HCT116 (cell line): ENCODE measurements around the gene TBC1D22B. TPM values are rescaled to one million over a fixed set of nuclear protein-coding genes. Genes with fewer than 3 reads are reported as not detected.

Source experiments
- ATAC-seq: fragments of 200-7000 bp; cut with Tn5 transposase; 2 replicates; pipeline ENCODE4 v1.9.1; 2020; ENCODE audit warnings: mild to moderate bottlenecking, moderate library complexity
- BruUV-seq: library from RNA; stranded (reverse); fragments of 400-500 nt; replicated peaks from 2 replicates; lab custom pipeline; 2021; lab: Mats Ljungman, UMichigan
- CTCF ChIA-PET: fragments of 300-600 bp; sonication (Branson Sonifier 250); formaldehyde crosslinking; loops from one replicate; lab custom pipeline; 2021; ENCODE audit warnings: antibody characterized with exemption; lab: Charles Lee
- POLR2A ChIA-PET: fragments of 300-600, 350-600 bp; sonication (Branson Sonifier 250); formaldehyde crosslinking; loops from one replicate; lab custom pipeline; 2021; ENCODE audit warnings: antibody characterized with exemption; lab: Charles Lee
- RAD21 ChIA-PET, 2 experiments: fragments of 300-600 bp; sonication (Branson Sonifier 250); formaldehyde crosslinking; loops; one replicate each; lab custom pipeline; 2023; ENCODE audit warnings: low total read pairs in 2 of 2; ENCODE audit not compliant: uncharacterized antibody in 2 of 2, unreplicated experiment in 2 of 2, low non-redundant PET in 1 of 2; lab: Charles Lee
- DNase-seq: peaks from one replicate; pipeline ENCODE4 v3.0.0-alpha.2; 2010; ENCODE audit warnings: low read depth, low spot score
- H2AFZ ChIP-seq: fragments of 200-600 bp; shearing (Covaris generic), sonication (generic); 2 replicates; pipeline ENCODE4 v1.6.1; 2017; ENCODE audit warnings: low read depth, mixed run types, mixed read lengths, antibody characterized with exemption, low read length; ENCODE audit not compliant: poor library complexity, severe bottlenecking
- H3K27ac ChIP-seq: 2 replicates; pipeline ENCODE4 v1.5.1; 2012; ENCODE audit warnings: low read depth, low read length
- H3K27me3 ChIP-seq: fragments of 200-600 bp; sonication (generic); 2 replicates; pipeline ENCODE4 v1.6.1; 2016; ENCODE audit warnings: mixed run types, low read length, mixed read lengths; ENCODE audit not compliant: insufficient read depth
- H3K36me3 ChIP-seq, 2 experiments: fragments of 200-500 bp in 1 of 2; fragments of 200-600 bp in 1 of 2; sonication (Bioruptor generic) in 1 of 2; sonication (generic) in 1 of 2; 2 replicates each; pipeline versions ENCODE4 v1.5.1 to v1.6.1; 2014 to 2016; ENCODE audit warnings: low read length in 2 of 2, inconsistent platforms in 1 of 2, mixed read lengths in 1 of 2, mixed run types in 1 of 2; ENCODE audit not compliant: insufficient read depth in 2 of 2, control insufficient read depth in 1 of 2
- H3K4me1 ChIP-seq, 2 experiments: fragments of 200-600 bp in 1 of 2; sonication (generic) in 1 of 2; 2 replicates each; pipeline versions ENCODE4 v1.5.1 to v1.6.1; 2012 to 2017; ENCODE audit warnings: low read length in 2 of 2, inconsistent platforms in 1 of 2, mild to moderate bottlenecking in 1 of 2, mixed read lengths in 1 of 2, mixed run types in 1 of 2, moderate library complexity in 1 of 2; ENCODE audit not compliant: insufficient read depth in 2 of 2, control insufficient read depth in 1 of 2
- H3K4me2 ChIP-seq: fragments of 200-600 bp; sonication (generic); 2 replicates; pipeline ENCODE4 v1.6.1; 2017; ENCODE audit warnings: mixed run types, low read length, mixed read lengths
- H3K4me3 ChIP-seq, 2 experiments: fragments of 200-600 bp in 1 of 2; sonication (generic) in 1 of 2; replicated peaks in 1 of 2; 2 replicates each; pipeline ENCODE4 v1.5.1; 2011 to 2016; ENCODE audit warnings: low read length in 2 of 2, control low read depth in 1 of 2, low read depth in 1 of 2, mild to moderate bottlenecking in 1 of 2, mixed read lengths in 1 of 2, mixed run types in 1 of 2
- H3K79me2 ChIP-seq: fragments of 200-600 bp; sonication (generic); 2 replicates; pipeline ENCODE4 v1.6.1; 2017; ENCODE audit warnings: mild to moderate bottlenecking, mixed run types, low read length, moderate library complexity, mixed read lengths; ENCODE audit not compliant: insufficient read depth
- H3K9ac ChIP-seq: fragments of 200-600 bp; sonication (generic); 2 replicates; pipeline ENCODE4 v1.6.1; 2016; ENCODE audit warnings: low read length, mixed read lengths
- H3K9me2 ChIP-seq: fragments of 200-600 bp; sonication (generic), shearing (Covaris generic); 2 replicates; pipeline ENCODE4 v1.6.1; 2017; ENCODE audit warnings: mixed run types, mild to moderate bottlenecking, moderate library complexity; ENCODE audit not compliant: insufficient read depth
- H3K9me3 ChIP-seq, 2 experiments: fragments of 200-500 bp in 1 of 2; fragments of 200-600 bp in 1 of 2; sonication (Bioruptor generic) in 1 of 2; sonication (generic) in 1 of 2; 2 replicates each; pipeline ENCODE4 v1.6.1; 2014 to 2017; ENCODE audit warnings: low read length in 2 of 2, mixed read lengths in 2 of 2, inconsistent platforms in 1 of 2, low read depth in 1 of 2, mild to moderate bottlenecking in 1 of 2, mixed run types in 1 of 2, moderate library complexity in 1 of 2; ENCODE audit not compliant: control insufficient read depth in 1 of 2, insufficient read depth in 1 of 2
- H4K20me1 ChIP-seq: fragments of 200-600 bp; sonication (generic), shearing (Covaris generic); 2 replicates; pipeline ENCODE4 v1.6.1; 2017; ENCODE audit warnings: mixed run types, mild to moderate bottlenecking, moderate library complexity; ENCODE audit not compliant: insufficient read depth
- CBX3 ChIP-seq: IDR thresholded peaks from 2 replicates; pipeline ENCODE4 v1.6.1; 2012; ENCODE audit warnings: low read depth
- CEBPB ChIP-seq: IDR thresholded peaks from 2 replicates; pipeline ENCODE4 v1.6.1; 2012; ENCODE audit warnings: low read depth
- EGR1 ChIP-seq: IDR thresholded peaks from 2 replicates; pipeline ENCODE4 v1.6.1; 2012; ENCODE audit warnings: low read depth
- EZH2phosphoT487 ChIP-seq: fragments of 200-600 bp; IDR thresholded peaks from 2 replicates; pipeline ENCODE4 v1.6.1; 2018; ENCODE audit warnings: antibody characterized with exemption, borderline replicate concordance
- FOSL1 ChIP-seq: IDR thresholded peaks from 2 replicates; pipeline ENCODE4 v1.6.1; 2012; ENCODE audit warnings: low read depth
- JUND ChIP-seq: IDR thresholded peaks from 2 replicates; pipeline ENCODE4 v1.6.1; 2012
- POLR2AphosphoS5 ChIP-seq: IDR thresholded peaks from 2 replicates; pipeline ENCODE4 v1.6.1; 2011; ENCODE audit warnings: mild to moderate bottlenecking, low read depth, low read length, moderate library complexity
- RAD21 ChIP-seq: IDR thresholded peaks from 2 replicates; pipeline ENCODE4 v1.6.1; 2012; ENCODE audit warnings: low read depth, mild to moderate bottlenecking
- SIN3A ChIP-seq: IDR thresholded peaks from 2 replicates; pipeline ENCODE4 v1.6.1; 2012; ENCODE audit warnings: low read depth
- SP1 ChIP-seq: IDR thresholded peaks from 2 replicates; pipeline ENCODE4 v1.6.1; 2012; ENCODE audit warnings: low read depth
- SRF ChIP-seq: IDR thresholded peaks from 2 replicates; pipeline ENCODE4 v1.6.1; 2012; ENCODE audit warnings: low read depth
- TCF7L2 ChIP-seq: IDR thresholded peaks from 2 replicates; pipeline ENCODE4 v1.7.0; 2011; ENCODE audit warnings: borderline replicate concordance, inconsistent platforms; ENCODE audit not compliant: insufficient read depth, insufficient read length; ENCODE audit errors: extremely low read depth
- YY1 ChIP-seq: IDR thresholded peaks from 2 replicates; pipeline ENCODE4 v1.6.1; 2011; ENCODE audit warnings: low read length, low read depth, moderate library complexity, mild to moderate bottlenecking; ENCODE audit not compliant: insufficient replicate concordance; ENCODE audit errors: extremely low read depth
- ZFX ChIP-seq: fragments of 450-650 bp; IDR thresholded peaks from 2 replicates; pipeline ENCODE4 v1.6.1; 2017
- ZNF274 ChIP-seq: fragments of 200-500 bp; sonication (Bioruptor generic); IDR thresholded peaks from 2 replicates; pipeline ENCODE4 v1.6.1; 2014; ENCODE audit warnings: mild to moderate bottlenecking, low read depth, low read length, inconsistent platforms
- intact Hi-C: fragments of 100-400 bp; cut with micrococcal nuclease; formaldehyde crosslinking; loops from 2 replicates; pipeline ENCODE4 v1.10.0; 2022
- total RNA-seq: library from RNA; stranded (reverse); gene quantifications from one replicate; pipeline ENCODE4 v1.2.1, GENCODE V29; 2021; ENCODE audit not compliant: unreplicated experiment
- TF ChIP-seq, protein P1 (sequence below): IDR thresholded peaks from 2 replicates; pipeline ENCODE4 v1.6.1; 2012
- TF ChIP-seq, protein P2 (sequence below): IDR thresholded peaks from 2 replicates; pipeline ENCODE4 v1.6.1; 2012; ENCODE audit warnings: low read depth
- TF ChIP-seq, protein P3 (sequence below): IDR thresholded peaks from 2 replicates; pipeline ENCODE4 v1.6.1; 2011; ENCODE audit warnings: mild to moderate bottlenecking, low read length, moderate library complexity; ENCODE audit not compliant: insufficient replicate concordance; ENCODE audit errors: extremely low read depth
- TF ChIP-seq, protein P4 (sequence below): IDR thresholded peaks from 2 replicates; pipeline ENCODE4 v1.6.1; 2012

The TBC1D22B gene
- total RNA-seq, 1 experiment from 2014 or later = 9.1 TPM

DNA sequence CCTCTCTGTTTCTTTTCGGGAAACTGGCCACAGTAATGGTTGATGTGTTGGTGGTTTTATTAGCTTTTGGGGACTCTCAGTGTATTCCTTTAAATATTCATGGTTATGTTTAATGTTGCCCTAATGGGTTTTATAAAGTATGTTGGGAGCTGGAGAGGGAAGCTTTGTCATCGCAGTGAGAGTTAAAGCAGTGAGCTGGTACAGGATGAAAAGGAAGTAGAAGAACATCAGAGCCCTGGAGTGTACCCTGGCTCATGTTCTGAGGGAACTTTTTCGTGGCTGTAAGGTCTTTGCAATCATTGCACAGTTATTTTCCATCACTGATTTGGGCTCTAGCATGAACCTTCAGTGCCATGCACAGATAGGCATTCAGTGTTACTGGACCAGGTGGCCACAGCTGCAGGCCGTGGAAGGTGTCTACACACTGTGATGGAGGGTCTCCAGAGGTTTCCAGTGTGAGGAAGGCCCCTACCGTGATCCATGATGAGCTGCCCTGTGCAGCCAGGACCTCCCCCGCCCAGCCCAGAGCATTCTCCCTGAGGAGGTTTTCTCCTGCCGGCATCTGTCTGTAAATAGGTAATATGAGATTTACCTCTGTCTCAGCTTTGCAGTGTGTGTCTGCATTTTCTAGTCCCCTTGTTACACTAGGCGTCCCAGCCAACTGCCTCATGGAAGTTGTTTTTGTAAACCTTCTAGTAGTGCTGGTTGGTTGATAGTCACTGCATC lies 22.8 kb downstream of the TBC1D22B start:
- TF ChIP-seq, protein P1, sequence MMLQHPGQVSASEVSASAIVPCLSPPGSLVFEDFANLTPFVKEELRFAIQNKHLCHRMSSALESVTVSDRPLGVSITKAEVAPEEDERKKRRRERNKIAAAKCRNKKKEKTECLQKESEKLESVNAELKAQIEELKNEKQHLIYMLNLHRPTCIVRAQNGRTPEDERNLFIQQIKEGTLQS = no peak
- no peak for TF ChIP-seq YY1
- TF ChIP-seq, protein P2, sequence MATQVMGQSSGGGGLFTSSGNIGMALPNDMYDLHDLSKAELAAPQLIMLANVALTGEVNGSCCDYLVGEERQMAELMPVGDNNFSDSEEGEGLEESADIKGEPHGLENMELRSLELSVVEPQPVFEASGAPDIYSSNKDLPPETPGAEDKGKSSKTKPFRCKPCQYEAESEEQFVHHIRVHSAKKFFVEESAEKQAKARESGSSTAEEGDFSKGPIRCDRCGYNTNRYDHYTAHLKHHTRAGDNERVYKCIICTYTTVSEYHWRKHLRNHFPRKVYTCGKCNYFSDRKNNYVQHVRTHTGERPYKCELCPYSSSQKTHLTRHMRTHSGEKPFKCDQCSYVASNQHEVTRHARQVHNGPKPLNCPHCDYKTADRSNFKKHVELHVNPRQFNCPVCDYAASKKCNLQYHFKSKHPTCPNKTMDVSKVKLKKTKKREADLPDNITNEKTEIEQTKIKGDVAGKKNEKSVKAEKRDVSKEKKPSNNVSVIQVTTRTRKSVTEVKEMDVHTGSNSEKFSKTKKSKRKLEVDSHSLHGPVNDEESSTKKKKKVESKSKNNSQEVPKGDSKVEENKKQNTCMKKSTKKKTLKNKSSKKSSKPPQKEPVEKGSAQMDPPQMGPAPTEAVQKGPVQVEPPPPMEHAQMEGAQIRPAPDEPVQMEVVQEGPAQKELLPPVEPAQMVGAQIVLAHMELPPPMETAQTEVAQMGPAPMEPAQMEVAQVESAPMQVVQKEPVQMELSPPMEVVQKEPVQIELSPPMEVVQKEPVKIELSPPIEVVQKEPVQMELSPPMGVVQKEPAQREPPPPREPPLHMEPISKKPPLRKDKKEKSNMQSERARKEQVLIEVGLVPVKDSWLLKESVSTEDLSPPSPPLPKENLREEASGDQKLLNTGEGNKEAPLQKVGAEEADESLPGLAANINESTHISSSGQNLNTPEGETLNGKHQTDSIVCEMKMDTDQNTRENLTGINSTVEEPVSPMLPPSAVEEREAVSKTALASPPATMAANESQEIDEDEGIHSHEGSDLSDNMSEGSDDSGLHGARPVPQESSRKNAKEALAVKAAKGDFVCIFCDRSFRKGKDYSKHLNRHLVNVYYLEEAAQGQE = no peak
- TF ChIP-seq, protein P3, sequence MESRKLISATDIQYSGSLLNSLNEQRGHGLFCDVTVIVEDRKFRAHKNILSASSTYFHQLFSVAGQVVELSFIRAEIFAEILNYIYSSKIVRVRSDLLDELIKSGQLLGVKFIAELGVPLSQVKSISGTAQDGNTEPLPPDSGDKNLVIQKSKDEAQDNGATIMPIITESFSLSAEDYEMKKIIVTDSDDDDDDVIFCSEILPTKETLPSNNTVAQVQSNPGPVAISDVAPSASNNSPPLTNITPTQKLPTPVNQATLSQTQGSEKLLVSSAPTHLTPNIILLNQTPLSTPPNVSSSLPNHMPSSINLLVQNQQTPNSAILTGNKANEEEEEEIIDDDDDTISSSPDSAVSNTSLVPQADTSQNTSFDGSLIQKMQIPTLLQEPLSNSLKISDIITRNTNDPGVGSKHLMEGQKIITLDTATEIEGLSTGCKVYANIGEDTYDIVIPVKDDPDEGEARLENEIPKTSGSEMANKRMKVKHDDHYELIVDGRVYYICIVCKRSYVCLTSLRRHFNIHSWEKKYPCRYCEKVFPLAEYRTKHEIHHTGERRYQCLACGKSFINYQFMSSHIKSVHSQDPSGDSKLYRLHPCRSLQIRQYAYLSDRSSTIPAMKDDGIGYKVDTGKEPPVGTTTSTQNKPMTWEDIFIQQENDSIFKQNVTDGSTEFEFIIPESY = no peak
- TF ChIP-seq EGR1 = no peak
- no peak for TF ChIP-seq TCF7L2
- no peak for TF ChIP-seq SP1
- no peak for TF ChIP-seq CBX3
- TF ChIP-seq ZNF274 = no peak
- TF ChIP-seq RAD21 = no peak
- TF ChIP-seq, protein P4, sequence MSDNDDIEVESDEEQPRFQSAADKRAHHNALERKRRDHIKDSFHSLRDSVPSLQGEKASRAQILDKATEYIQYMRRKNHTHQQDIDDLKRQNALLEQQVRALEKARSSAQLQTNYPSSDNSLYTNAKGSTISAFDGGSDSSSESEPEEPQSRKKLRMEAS = no peak
- TF ChIP-seq SRF = no peak
- no peak for TF ChIP-seq JUND
- TF ChIP-seq FOSL1 = no peak
- TF ChIP-seq POLR2AphosphoS5 = no peak
- no peak for TF ChIP-seq SIN3A
- TF ChIP-seq EZH2phosphoT487 = no peak
- no peak for TF ChIP-seq CEBPB
- TF ChIP-seq ZFX = no peak
- BruUV-seq = no TSS peak
- H3K27ac ChIP-seq = no peak overlapping the region
- ChIA-PET RAD21 (no interaction called here), CTCF (no interaction called here), POLR2A (no interaction called here)
- ATAC-seq = no peak
- no peaks in the 10 kb centered on the region for H4K20me1 ChIP-seq
- no peaks in the 10 kb centered on the region for H3K9me2 ChIP-seq
- no peaks in the 10 kb centered on the region for H3K27me3 ChIP-seq
- peaks cover 11% of the 10 kb centered on the region; the same call in 1 of the 2 replicates for H3K79me2 ChIP-seq
- no peaks in the 10 kb centered on the region for H3K4me1 ChIP-seq
- H3K4me3 ChIP-seq = no peak overlapping the region
- no peak for DNase-seq
- H3K4me2 ChIP-seq = no peak overlapping the region
- no peak overlapping the region for H3K9ac ChIP-seq
- peaks cover 12 to 20% of the 10 kb centered on the region in 2 experiments; a peak in 3 of 4 replicates for H3K36me3 ChIP-seq
- H3K9me3 ChIP-seq = no peaks in the 10 kb centered on the region
- intact Hi-C loops = no loop called here
- no peak overlapping the region for H2AFZ ChIP-seq
